AG04450 (cell line): ENCODE data around the gene EEIG2. TPM values are rescaled to one million over a fixed set of nuclear protein-coding genes. Genes with fewer than 3 reads are reported as not detected.

Experiments
- CTCF ChIA-PET: fragments of 300-600, 350-600 bp; formaldehyde crosslinking; extraction: SDS; loops from one replicate; lab custom pipeline; 2022; ENCODE audit warnings: antibody characterized with exemption, inconsistent platforms; lab: Charles Lee
- POLR2A ChIA-PET: fragments of 350-600 bp; formaldehyde crosslinking; extraction: SDS; loops from one replicate; lab custom pipeline; 2021; ENCODE audit warnings: antibody characterized with exemption, inconsistent platforms; lab: Yijun Ruan, JAX
- DNase-seq: peaks from one replicate; pipeline ENCODE4 v3.0.0-alpha.2; 2011; ENCODE audit warnings: low read depth, low spot score
- H3K27ac ChIP-seq: one replicate; pipeline ENCODE4 v1.5.1; 2012; ENCODE audit warnings: low read depth, low read length, control low read depth
- H3K27me3 ChIP-seq: one replicate; pipeline ENCODE4 v1.6.0; 2012; ENCODE audit warnings: low read length; ENCODE audit not compliant: control insufficient read depth, insufficient read depth
- H3K4me3 ChIP-seq: 2 replicates; pipeline ENCODE4 v1.5.1; 2011; ENCODE audit warnings: mild to moderate bottlenecking, low read depth, low read length, control low read depth
- H3K9me3 ChIP-seq: 2 replicates; pipeline ENCODE4 v1.5.1; 2012; ENCODE audit warnings: low read length; ENCODE audit not compliant: control insufficient read depth, insufficient read depth
- CTCF ChIP-seq: IDR thresholded peaks from 2 replicates; pipeline ENCODE4 v1.5.1; 2011; ENCODE audit warnings: low read depth, low read length, control low read depth, inconsistent platforms
- polyA plus RNA-seq: library from polyadenylated mRNA; depleted of rRNA; stranded (reverse); fragments of >200 nt; gene quantifications from 2 replicates; pipeline ENCODE4 v1.2.3, GENCODE V29; 2011

The EEIG2 gene
- polyA plus RNA-seq, 1 experiment, result 6.1 TPM

DNA sequence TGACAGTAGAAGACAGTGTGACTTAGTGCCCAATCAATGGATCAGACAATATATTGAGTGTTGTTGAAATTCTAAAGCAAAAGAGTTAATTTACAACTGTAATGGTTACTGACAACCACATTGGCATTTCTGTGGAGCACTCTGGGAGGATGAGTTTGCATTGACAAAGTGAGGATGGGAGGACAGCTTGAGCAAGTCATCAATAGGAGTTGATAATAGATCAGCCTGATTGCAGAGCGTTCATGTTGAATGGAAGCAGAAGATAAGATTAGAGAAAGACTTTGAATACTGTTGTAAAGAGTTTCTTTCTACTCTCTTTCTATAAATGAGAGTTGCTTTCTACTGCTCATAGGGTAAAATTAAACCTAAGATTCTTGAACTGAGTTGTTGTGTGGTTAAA lies 3.9 kb downstream of the EEIG2 start:
- Histone ChIP-seq H3K27ac (no peak overlapping the region), H3K9me3 (no peaks in the 10 kb centered on the region), H3K27me3 (no peaks in the 10 kb centered on the region), H3K4me3 (no peak overlapping the region)
- POLR2A ChIA-PET, result no interaction called here
- no peak for DNase-seq
- TF ChIP-seq CTCF, result no peak
- CTCF ChIA-PET, result no interaction called here

- no peak overlapping the region for H3K27ac ChIP-seq
- ChIA-PET CTCF (no interaction called here), POLR2A (no interaction called here)
- no peak overlapping the region for H3K4me3 ChIP-seq
- H3K27me3 ChIP-seq, result no peaks in the 10 kb centered on the region
- H3K9me3 ChIP-seq, result no peaks in the 10 kb centered on the region
- no peak for TF ChIP-seq CTCF
- no peak for DNase-seq
Observed at GRCh38 chr1:108565081-108565480, 5.2 kb downstream of the EEIG2 start.

GRCh38 chr1:108565512-108565911 lies 5.6 kb downstream of the EEIG2 start:
- TF ChIP-seq CTCF, result no peak

GRCh38 chr1:108568589-108568988 lies 8.7 kb downstream of the EEIG2 start:
- ChIA-PET CTCF (interaction anchor here (1.4 to 3.9 kb wide), 2 partner anchors 9 to 18 kb away, joined by 3 to 25 read pairs; partner anchors contain the start of gene EEIG2), POLR2A (no interaction called here)
- H3K27ac ChIP-seq, result no peak overlapping the region
- no peaks in the 10 kb centered on the region for H3K27me3 ChIP-seq
- H3K4me3 ChIP-seq, result no peak overlapping the region
- no peaks in the 10 kb centered on the region for H3K9me3 ChIP-seq
- no peak for DNase-seq
- no peak for TF ChIP-seq CTCF

More at GRCh38 chr1:108565512-108565911, 5.6 kb downstream of the EEIG2 start:
- Histone ChIP-seq H3K27me3 (no peaks in the 10 kb centered on the region), H3K4me3 (no peak overlapping the region), H3K9me3 (no peaks in the 10 kb centered on the region), H3K27ac (no peak overlapping the region)
- DNase-seq, result no peak
- ChIA-PET POLR2A (no interaction called here), CTCF (interaction anchor here (0.6 kb wide), 1 partner anchor 81 kb away, joined by 3 read pairs; no protein-coding TSS in a partner anchor)

GRCh38 chr1:108569097-108569728 lies 9.3 kb downstream of the EEIG2 start:
- no peak for TF ChIP-seq CTCF
- Histone ChIP-seq H3K9me3 (no peaks in the 10 kb centered on the region), H3K27ac (no peak overlapping the region), H3K27me3 (no peaks in the 10 kb centered on the region), H3K4me3 (no peak overlapping the region)
- ChIA-PET POLR2A (no interaction called here), CTCF (interaction anchor here (0.7 to 3.9 kb wide), 4 partner anchors 10 to 94 kb away, joined by 3 to 25 read pairs (median 3); partner anchors contain the start of gene EEIG2)
- DNase-seq, result no peak
